GM20000 (cell line): ENCODE results near the gene CD81.
"Not testable (repeated sequence)": the region's sequence is repeated elsewhere in the genome, so short reads cannot be mapped to it uniquely, and the experiment has no call there.

ENCODE experiments used
- DNase-seq: peaks from one replicate; pipeline ENCODE4 v3.0.0; 2012; ENCODE audit warnings: low spot score
- CTCF ChIP-seq: IDR thresholded peaks from 2 replicates; pipeline ENCODE4 v1.5.1; 2012; ENCODE audit warnings: mild to moderate bottlenecking, control low read depth; ENCODE audit errors: extremely low read depth, missing control alignments

Gene CD81

GRCh38 chr11:2348986-2349385 lies 28.1 kb upstream of the CD81 start:
- no peak for TF ChIP-seq CTCF
- no peak for DNase-seq

DNA sequence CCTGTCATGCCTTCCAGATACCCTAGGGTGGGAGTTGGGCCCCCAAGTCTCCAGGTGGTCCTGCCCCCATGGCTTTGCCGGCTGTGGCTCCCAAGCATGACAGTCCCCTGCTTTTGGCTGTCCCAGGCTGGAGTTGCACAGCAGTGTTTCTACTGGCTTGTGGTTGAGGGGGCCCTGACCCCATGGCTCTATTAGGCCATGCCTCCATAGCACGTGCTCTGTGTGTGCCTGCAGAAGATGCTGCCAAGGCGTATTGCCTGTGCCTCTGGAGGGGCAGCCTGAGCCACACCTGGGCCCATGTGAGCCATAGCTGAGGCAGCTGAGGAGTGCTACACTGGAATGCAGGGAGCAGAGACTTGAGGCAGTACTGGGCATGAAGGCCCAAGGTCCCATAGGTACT lies 25.4 kb upstream of the CD81 start:
- TF ChIP-seq CTCF = no peak
- no peak for DNase-seq

- no peak for DNase-seq
- TF ChIP-seq CTCF = no peak
Observed at GRCh38 chr11:2352420-2352819, 24.7 kb upstream of the CD81 start.

DNA sequence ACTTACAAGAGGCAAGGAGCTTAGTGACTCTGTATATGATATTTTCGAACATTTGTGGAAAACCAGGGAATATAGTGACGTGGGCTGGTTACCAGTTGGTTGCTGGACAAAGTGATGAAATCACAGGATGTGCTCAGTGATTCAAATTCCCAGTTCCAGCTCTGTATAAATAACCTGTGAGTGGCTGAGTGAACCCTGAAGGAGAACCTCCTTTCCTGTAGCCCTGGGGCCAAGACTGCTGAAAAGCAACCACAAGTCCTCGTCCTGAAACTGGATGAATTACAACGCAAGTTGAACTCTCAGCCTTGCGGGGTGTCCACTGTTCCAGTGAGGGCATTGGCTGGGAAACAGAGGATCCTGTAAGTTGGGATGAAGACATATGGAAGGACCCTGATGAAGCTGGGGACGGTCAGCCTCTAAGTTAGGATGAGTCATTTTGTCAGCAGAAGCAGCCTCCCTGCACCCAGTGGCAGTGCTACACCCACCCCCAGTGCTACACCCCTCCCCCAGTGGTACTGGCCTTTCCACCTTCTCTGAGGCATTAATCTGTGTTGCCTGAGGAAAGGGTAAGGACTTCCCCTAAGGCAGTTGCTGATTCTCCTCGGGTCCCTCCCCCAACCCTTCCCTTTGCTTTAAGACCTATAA lies 22.0 kb upstream of the CD81 start:
- no peak for DNase-seq
- no peak for TF ChIP-seq CTCF

DNA sequence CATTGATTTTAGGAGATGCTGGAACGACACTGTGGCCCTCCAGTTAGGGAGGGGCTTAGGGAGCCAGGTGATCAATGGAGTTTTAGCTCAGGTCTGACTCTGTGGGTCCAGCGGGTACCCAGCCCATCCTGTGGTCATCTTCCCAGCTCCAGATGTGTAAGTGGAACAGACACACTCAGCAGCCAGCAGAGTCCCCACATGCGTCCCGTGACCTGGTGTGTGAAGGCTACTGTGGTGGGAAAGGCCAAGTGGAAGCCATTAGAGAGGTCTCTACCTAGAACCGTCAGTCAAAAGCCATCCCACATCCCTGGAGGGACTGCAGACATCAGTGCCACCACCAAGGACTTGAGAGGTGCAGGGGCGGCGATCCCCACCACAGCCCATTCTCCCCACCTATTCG lies 19.9 kb upstream of the CD81 start:
- TF ChIP-seq CTCF = no peak
- no peak for DNase-seq

DNA sequence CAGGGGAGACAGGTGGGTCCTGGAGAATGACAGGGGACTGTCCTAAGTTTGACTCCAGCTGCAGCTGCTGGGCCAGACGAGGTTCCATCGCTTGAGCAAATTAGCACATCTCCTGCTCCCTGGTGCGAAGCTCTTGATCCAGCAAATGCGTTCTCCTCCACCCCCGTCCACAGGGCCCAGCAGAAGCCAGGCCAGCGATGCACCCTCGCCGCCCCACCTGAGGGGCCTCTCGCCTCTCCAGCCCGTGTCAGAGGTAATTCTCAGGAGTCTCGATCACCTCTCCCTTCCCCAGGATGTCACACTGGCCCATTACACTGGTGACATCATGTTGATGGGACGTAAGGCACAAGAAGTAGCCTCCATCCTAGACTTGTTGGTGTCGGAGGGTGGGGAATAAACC lies 19.5 kb upstream of the CD81 start:
- not testable (repeated sequence) for DNase-seq

- no peak for DNase-seq
- no peak for TF ChIP-seq CTCF
Observed at GRCh38 chr11:2358754-2359442, 18.2 kb upstream of the CD81 start.

DNA sequence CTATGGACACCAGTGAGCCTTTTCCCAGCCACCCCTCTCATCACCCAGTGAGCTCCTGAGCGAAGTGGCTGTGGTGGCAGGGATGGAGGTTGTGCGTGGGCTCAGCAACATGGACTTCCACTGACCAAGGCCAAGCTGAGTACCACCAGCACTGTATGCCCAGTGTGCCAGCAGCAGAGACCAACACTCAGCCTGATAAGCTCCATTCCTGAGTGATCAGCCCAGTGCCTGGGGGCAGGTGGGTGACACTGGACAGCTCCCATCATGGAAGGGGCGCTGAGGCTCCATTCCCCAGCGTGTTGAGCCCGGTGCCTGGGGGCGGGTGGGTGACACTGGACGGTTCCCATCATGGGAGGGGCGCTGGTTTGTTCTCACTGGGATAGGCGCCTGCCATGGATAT lies 17.6 kb upstream of the CD81 start:
- TF ChIP-seq CTCF = no peak
- no peak for DNase-seq
